PC-3 (cell line): Measurements from ENCODE around the gene FAM209B.

Source experiments
- EZH2phosphoT487 ChIP-seq: fragments of 300-600 bp; sonication (generic); IDR thresholded peaks from 2 replicates; pipeline ENCODE4 v1.6.1; 2018; ENCODE audit warnings: mild to moderate bottlenecking, antibody characterized with exemption, low read length, borderline replicate concordance
- TF ChIP-seq, protein P1 (sequence below): fragments of 300-600 bp; sonication (generic); conservative IDR thresholded peaks from 2 replicates; pipeline ENCODE4 v1.5.1; 2017; ENCODE audit warnings: antibody characterized with exemption, low read depth, mild to moderate bottlenecking, low read length

DNA sequence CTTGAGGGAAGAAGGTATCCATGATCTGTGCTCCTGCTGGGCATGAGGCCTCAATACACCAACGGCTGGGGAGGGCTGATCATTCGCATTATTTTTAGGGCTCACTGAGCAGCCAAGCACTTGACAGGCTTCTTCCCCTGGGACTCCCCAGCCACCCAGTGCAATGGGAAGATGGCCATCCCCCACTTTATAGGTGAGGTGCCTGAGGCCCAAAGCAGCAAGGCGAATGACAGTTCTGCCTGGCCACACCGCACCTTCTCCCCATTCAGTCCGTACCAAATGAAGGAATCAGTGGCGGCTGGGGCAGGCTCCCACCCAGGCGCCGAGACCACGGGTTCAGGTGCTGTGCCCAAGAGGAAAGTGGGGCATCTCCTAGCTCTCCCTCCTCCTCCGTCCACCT lies 12.9 kb upstream of the FAM209B start:
- TF ChIP-seq, protein P1, sequence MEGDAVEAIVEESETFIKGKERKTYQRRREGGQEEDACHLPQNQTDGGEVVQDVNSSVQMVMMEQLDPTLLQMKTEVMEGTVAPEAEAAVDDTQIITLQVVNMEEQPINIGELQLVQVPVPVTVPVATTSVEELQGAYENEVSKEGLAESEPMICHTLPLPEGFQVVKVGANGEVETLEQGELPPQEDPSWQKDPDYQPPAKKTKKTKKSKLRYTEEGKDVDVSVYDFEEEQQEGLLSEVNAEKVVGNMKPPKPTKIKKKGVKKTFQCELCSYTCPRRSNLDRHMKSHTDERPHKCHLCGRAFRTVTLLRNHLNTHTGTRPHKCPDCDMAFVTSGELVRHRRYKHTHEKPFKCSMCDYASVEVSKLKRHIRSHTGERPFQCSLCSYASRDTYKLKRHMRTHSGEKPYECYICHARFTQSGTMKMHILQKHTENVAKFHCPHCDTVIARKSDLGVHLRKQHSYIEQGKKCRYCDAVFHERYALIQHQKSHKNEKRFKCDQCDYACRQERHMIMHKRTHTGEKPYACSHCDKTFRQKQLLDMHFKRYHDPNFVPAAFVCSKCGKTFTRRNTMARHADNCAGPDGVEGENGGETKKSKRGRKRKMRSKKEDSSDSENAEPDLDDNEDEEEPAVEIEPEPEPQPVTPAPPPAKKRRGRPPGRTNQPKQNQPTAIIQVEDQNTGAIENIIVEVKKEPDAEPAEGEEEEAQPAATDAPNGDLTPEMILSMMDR = no peak
- no peak for TF ChIP-seq EZH2phosphoT487
